Suppressor macrophage treated with lipopolysaccharide for 4 hours (primary cell): Measurements from ENCODE around the gene INPPL1.

Experiments
- DNase-seq: peaks from one replicate; pipeline ENCODE4 v3.0.0-alpha.2; 2020

INPPL1 gene

DNA sequence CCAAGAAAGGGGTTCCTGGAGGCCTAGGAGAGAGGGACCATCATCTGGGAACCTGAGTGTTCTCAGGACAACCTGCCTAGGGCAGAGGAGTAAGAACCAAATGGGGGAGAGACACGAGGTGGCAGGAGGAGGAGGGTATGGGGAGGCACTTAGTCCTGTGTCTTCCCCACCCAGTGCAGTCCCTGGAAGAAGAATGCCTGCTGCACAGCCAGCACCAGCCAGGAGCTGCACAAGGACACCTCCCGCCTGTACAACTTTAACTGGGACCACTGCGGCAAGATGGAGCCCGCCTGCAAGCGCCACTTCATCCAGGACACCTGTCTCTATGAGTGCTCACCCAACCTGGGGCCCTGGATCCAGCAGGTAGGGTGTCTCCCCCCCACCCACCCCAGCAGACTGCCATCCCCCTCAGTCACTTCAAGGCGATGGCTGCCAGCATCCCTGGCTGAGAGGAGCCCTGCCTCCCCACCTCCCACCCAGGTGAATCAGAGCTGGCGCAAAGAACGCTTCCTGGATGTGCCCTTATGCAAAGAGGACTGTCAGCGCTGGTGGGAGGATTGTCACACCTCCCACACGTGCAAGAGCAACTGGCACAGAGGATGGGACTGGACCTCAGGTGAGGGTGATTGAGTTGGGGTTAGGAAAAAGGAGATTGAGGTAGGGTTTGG lies 3.7 kb upstream of the INPPL1 start:
- DNase-seq = no peak

DNA sequence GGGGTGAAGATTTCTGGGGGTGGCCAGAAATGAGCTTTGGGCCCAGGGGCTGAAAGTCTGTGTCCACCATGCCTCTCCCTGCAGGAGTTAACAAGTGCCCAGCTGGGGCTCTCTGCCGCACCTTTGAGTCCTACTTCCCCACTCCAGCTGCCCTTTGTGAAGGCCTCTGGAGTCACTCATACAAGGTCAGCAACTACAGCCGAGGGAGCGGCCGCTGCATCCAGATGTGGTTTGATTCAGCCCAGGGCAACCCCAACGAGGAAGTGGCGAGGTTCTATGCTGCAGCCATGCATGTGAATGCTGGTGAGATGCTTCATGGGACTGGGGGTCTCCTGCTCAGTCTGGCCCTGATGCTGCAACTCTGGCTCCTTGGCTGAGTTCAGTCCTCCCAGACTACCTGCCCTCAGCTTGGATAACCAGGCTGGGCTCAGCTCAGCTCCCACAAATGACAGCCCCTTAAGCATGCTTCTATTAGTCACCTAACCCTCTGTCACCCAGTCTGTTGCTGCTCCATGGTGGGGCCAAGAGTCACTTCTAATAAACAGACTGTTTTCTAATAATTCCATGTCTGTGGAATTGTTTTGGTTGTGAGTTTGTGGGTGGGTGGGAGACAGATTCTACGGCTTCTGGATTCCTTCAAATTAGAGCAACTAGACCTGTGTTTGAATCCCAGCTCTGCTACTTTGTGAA lies 3.0 kb upstream of the INPPL1 start:
- peak; percentile 67 for DNase-seq

DNA sequence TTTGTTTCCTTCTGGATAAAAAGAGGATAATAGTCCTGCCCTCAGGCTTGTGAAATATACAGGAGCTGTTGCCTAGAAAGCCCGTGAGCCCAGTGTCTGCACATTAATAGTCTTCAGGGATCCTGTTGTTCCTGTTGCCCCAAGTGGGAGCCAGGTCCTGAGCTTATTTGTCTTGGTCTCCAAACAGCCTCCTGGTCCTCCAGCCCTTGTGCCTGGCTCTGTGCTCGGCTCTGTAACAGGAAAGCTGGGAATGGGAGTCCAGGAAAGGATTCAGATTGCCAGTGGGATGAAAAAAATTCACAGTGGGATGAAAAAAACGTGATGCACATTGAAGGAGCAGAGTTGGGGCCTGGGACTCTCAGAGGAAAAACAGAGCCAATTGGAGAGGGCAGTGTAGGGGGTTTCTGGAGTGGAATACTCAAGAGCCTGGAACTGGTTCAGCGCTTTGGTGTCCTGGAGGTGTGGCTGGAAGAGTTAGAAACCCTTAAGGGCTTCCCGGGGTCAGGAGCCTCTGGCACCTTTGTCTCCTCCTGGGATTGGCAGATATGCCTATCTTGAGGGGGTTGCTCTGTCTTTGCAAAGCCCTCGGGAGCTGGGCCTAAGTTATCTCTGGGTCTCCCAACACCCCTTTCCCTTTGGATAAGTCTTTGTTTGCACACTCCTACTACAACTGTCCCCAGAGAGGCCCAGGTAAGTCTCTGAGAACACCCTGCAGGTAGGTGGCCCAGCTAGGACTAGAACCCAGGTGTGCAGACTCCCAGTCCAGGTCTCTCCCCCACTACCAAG lies 2.3 kb upstream of the INPPL1 start:
- no peak for DNase-seq

DNA sequence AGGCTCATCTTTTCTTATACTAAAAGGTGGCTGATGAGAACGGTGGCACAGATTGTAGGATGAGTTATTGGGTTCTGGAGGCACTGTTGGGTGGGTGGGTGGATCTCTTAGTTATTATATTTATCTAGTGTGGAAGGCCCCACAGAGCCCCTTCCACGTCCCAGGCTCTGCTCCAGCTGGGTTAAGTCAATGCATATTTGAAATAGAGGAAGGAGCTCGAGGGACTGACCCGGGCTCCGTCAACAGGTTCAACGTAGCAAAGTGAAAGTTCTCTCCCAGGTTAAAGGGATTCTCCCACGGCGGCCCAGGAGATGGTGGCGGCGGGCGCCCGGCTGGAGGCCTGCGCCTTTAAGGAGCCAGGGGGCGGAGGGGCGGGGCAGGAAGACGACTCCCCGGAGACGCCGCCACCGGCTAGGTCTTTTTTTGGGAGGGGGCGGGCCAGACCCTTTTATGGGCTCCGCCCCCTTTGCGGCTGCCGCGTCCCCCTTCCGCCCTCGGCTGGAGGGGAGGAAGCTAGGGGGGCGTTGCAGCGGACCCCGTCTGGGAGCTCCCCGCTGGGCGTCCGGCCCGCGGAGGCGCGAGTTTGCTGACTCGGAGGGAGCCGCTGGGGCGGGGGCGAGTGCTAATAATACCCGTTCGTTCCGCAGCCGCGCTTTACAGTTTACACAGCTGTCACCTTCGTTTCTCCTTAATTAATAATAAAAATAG lies 1.5 kb upstream of the INPPL1 start:
- DNase-seq = peak; percentile 88

DNA sequence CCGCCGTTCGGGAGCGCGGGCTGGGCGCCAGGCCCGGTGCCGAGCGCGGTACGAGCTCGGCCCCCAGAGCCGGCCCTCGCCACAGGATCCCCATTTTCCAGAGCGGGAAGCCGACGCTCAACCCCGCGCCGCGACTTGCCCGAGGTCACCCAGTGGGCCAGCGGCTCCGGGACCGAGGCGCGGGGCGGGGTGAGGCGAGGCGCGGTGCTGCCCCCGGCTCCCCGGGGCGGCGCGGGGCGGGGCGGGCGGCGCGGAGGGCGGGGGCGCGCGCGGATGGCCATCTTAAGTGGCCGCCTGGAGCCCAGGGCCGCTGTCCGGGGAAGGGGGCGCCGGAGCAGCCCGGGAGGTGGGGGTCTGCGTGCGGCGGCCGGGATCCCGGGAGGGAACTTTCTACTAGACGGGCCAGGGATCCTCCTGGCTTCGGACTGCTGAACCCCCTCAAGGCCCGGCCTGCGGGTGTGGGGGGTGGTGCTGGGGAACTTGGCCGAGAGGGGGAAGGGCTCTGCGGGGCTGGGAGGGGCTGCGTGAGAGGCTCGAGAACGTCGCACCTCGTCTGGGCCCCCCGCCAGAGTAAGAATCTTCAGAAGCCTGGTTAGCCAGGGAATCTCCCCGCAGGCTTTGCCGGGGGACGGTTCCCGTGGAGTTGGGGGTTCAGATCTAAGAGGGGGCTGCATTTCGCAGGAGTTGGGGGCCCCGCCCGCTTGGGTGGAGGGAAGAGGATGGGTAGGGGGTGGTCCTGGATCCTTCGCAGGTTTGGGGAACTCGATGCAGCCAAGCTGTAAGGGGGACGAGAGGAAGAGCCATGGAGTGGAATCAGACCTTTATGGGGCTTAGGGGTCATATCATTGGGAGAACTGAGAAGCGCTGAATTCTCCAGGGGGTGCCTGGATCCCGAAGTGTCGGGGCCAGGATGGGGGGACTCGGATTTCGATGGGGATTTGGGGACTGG lies 678 bp upstream of the INPPL1 start:
- peak; percentile 72 for DNase-seq

DNA sequence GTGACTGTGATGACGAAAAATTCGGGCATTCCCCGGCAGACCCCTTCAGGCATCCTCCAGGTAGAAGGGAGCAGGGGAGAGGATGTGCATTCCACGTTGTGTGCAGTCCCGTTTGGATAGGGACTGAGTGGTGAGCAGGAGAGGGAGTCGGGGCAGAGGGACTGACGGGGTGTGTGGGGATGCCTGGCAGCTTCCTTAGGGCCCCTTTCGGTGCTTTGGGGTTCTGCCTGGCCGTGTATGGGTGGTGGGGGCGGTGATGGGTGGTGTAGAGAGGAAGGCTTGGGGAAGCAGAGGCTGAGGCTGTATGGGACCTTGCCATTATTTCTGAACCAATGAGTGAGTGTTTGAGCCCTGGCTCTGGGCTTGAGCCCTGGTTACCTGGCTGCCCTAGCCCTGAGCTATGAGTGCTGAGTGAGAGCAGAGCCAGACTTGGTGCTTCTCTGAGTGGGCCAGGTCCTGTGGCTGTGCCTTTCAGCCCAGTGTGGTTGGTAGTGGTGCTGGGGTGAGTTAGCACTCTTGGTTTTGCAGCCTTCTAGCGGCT lies 914 bp downstream of the INPPL1 start:
- DNase-seq = no peak

DNA sequence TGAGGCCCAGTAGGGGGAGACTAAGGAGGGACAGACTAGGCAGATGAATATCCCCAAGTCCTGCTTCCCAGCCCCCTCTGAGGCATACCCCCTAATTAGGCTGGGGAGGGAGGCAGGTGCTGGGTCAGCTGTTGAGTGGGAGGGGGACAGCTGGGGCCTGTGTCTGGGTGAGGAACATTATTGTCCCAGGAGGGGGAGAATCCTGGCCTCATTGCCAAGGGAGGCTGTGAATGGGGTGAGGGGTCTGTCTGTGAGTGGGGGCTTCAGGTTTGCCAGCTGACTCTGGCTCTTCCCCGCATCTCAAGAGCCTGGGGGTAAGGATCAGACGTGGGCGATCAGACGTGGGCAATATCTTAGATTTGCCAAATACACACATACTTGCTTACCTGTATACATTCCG lies 2.1 kb downstream of the INPPL1 start:
- DNase-seq = no peak

DNA sequence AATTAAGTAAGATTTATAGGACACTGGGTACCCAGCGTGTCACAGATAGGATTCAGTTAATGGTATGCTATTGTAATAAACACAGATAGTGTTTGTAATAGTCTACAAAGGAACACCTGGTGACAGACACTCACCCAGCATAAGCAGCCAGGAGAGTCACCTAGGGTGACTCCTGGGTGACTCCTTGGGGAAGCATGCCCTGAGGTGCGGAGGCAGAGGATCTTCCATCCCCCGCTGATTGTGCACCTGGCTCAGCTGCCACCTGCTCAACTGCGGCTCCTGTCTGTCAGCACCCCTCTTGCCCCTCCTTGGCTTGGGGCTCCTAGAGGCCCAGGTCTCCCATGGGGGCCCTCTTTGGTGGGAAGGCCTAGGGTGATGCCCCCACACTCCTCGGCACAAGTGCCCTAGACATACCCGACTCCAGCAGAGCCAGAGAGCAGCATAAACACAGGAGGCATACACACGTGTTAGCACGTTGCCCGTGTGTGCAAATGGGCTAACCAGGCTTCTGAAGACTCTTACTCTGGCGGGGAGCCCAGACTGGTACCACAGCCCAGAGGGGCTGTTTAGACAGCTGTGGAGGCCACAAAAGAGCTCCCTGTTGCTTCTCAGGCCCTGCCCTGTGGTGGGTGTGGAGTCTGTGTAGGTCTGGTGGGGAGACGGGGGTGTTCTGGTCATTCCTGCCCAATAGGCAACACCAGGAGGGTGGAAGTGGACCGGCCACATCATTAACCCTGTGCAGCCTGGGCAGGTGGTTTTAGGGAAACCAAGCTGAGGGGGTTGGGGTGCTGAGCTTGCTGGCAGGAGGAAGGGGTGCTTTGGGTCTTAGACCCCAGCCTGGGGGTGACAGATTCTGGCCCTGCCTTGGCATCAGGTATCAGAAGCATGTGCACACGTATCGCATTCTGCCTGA lies 3.0 kb downstream of the INPPL1 start:
- no peak for DNase-seq

DNA sequence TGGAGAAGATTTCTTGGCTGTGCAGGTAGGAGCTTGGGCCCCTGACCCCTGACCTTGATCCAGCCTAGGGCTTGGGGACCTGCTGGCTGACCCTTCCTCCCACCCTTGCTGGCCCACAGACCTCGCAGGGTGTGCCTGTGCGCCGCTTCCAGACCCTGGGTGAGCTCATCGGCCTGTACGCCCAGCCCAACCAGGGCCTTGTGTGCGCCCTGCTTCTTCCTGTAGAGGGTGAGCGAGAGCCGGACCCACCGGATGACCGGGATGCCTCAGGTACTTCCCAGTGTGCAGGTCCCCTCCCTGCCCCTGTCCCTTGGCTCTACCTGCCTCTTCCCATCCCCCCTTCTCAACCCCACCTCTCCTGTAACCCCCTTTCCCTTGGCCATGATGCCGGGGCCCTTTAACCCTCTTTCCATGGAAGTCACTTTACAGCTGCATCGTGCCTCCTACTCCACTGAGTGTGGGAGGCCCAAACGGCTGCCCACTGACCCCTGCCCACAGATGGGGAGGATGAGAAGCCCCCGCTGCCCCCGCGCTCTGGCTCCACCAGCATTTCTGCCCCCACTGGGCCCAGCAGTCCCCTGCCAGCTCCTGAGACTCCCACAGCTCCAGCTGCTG lies 3.8 kb downstream of the INPPL1 start:
- DNase-seq = no peak

DNA sequence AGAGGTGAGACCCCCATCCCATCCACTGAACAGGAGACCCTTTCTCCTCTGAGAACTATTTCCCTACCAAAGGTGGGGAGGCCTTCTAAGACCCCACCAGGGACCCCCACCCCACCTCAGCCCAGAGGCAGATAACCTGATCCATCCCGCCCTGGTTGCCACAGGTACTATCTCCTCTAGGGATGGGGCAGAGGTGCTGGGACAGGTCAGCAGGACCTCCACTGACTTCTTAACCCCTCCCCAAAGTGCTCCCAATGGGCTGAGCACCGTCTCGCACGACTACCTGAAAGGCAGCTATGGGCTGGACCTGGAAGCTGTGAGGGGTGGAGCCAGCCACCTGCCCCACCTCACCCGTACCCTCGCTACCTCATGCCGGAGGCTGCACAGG lies 4.3 kb downstream of the INPPL1 start:
- no peak for DNase-seq

DNA sequence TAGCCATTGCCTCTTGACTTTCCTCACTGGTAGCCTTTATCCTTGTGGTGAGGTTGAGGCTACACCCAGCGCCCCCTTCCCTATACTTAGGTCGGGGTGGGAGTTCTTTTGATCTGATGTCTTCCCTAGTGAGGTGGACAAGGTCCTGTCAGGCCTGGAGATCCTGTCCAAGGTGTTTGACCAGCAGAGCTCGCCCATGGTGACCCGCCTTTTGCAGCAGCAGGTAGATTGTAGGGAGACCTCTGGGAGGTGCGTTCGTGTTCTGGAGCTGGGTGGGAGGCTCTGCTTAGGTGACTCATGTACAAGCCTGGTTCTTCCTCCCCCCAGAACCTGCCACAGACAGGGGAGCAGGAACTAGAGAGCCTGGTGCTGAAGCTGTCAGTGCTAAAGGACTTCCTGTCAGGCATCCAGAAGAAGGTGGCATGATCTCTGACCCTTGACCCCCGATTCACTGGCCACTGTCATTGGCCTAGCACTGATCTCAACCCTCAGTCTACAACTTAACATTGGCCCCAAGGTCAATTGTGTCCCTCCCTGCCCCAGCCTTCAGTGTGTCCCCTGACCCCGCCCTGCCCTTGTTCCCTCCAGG lies 4.9 kb downstream of the INPPL1 start:
- no peak for DNase-seq

DNA sequence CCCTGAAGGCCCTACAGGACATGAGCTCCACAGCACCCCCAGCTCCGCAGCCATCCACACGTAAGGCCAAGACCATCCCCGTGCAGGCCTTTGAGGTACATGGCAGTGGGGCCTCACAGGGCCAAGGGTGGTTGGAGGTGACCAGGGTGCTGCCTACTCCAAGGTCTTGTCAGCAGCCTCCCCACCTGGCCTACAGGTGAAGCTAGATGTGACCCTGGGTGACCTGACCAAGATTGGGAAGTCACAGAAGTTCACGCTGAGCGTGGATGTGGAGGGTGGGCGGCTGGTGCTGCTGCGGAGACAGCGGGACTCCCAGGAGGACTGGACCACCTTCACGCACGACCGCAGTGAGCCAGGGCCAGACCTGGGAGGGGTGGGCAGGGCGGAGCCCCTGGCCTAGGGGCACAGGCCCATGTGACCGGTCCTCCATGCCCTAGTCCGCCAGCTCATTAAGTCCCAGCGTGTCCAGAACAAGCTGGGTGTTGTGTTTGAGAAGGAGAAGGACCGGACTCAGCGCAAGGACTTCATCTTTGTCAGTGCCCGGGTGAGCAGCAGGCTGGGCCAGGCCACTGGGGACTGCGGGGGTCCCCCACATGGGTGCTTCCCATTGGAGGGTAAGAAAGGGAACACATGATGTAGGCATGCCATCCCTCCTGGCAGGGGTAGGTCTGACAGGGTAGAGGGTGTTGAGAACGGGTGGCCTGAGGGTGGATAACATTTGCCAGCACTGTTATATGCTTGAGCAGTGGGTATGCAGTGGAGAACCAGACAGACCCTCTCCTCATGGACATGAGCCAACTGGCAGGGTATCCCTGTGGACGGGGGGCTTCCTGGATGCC lies 5.6 kb downstream of the INPPL1 start:
- DNase-seq = no peak

DNA sequence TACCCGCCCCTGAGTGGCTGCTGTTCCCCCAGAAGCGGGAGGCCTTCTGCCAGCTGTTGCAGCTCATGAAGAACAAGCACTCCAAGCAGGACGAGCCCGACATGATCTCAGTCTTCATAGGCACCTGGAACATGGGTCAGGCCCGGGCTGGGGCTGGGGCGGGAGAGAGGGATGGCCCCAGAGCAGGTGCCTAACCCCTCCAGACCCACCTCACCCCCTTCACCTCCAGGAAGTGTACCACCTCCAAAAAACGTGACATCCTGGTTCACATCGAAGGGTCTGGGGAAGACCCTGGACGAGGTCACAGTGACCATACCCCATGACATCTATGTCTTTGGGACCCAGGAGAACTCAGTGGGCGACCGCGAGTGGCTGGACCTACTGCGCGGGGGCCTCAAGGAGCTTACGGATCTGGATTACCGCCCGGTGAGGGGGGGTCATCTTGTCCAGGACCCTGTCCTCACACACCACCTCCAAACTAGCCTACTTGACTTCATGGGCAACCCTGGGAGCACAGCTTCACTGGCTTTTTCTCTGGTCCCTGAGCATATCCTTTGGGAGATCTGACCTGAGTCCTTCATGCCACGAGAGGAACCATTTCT lies 6.3 kb downstream of the INPPL1 start:
- no peak for DNase-seq

DNA sequence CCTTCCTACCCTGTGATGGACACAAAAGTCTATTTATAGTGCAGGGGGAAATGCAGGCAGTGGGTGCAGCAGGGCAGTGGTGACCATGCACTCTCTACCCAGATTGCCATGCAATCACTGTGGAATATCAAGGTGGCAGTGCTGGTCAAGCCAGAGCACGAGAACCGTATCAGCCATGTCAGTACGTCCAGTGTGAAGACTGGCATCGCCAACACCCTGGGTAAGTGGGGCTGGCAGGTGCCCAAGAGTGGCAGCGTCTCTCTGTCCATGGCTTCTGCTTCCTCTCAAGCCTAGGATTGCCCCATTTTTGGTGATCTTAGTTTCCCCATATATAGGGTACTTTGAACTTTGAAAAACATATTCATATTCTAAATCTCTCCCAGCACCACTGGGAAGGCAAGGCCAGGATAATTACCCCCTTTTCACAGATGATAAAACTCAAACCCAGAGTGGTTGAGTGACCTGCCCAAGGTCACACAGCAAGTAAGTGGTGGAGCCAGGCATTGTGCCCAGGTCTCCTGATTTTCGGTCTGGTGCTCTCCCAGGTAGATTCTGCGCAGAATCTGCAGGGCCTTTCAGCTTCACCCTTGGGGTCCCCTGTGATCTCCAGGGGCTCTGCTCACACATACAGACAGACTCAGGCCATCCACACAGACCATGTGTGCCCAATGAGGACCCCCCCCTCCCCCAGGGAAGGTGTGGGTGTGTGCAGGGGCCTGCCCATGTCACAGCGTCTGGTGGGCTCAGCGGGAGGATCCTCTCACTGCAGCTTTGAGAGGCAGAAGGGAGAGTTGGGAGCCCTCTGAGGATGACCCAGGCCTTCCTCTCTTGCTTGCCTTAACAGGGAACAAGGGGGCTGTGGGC lies 7.1 kb downstream of the INPPL1 start:
- DNase-seq = no peak

DNA sequence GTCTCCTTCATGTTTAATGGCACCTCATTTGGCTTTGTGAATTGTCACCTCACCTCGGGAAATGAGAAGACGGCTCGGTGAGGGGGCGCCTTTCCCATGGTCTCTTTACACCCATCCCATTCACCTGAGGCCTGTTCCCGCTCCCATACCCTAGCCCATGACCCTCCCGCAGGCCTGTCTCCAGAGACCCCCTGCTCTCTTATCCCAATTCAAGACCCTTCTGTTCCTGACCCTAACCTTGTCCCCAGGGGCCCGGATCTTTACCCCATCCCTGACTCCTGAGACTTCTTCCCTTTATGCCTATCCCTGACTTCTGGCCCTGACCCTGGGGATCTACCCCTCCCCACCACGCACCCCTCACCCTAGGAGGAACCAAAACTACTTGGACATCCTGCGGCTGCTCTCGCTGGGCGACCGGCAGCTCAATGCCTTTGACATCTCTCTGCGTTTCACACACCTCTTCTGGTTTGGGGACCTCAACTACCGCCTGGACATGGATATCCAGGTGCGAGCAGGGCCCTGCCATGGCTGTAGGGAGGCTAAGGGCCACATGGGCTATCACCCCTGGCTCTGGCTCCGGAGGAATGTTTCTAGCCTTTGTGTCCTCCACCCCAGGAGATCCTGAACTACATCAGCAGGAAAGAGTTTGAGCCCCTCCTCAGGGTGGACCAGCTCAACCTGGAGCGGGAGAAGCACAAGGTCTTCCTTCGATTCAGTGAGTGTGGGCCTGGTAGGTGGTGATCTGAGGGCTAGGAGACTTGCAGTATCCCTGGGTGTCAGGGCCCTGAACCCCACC lies 7.9 kb downstream of the INPPL1 start:
- DNase-seq = no peak

DNA sequence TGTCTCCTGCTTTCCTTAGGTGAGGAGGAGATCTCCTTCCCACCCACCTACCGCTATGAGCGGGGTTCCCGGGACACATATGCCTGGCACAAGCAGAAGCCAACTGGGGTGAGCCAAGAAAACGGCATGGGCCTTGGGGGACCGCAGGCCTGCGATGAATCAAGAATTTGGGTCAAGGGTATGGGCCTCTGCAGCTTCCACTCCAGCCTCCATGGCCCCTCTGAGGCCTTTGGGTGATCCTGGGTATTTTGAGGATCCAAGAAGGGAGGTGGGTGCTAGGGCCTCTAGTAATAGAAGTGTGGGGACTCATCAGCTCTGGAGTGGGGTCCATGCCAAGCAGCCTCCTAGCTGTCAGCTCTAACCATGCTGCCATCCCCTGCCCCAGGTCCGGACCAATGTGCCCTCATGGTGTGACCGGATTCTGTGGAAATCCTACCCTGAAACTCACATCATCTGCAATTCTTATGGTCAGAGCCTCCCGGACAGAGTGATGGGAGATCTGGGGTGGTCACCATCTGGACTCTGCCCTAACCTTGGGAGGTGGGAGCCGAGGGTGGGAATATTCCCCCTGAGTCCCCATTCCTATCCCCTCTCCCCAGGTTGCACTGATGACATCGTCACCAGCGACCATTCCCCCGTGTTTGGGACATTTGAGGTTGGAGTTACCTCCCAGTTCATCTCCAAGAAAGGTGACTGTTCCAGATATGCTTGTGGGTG lies 8.6 kb downstream of the INPPL1 start:
- no peak for DNase-seq
